ENCODE data around the gene PFDN6. TPM values are rescaled to one million over a fixed set of nuclear protein-coding genes. Genes with fewer than 3 reads are reported as not detected.
A peak's percentile ranks its signal among the peaks of the same experiment; 100 is the strongest.

The PFDN6 gene
- total and polyA plus RNA-seq, 9 of the 15 experiments (the other 6 are each of a cell fraction or from before 2014, with no cell fraction given) = 6.8 to 475 (median 216) TPM

GRCh38 chr6:33298773-33299236, 9.4 kb downstream of the PFDN6 start, which contains the start of gene RGL2 (continued):
- TF ChIP-seq ZBTB40 (IDR thresholded peaks at IDR 0.05) = no peak
- no peak for TF ChIP-seq ZBTB40 (CRISPR knock-in tag; IDR thresholded peaks at IDR 0.05)
- TF ChIP-seq HMGN3 (IDR thresholded peaks at IDR 0.05; ENCODE audit: borderline replicate concordance, extremely low read depth, insufficient read length, low read depth, low read length) = peak; percentile 44
- peak; percentile 71 for TF ChIP-seq PRDM10 (IDR thresholded peaks at IDR 0.05; ENCODE audit: partially characterized antibody)
- TF ChIP-seq, protein P1, sequence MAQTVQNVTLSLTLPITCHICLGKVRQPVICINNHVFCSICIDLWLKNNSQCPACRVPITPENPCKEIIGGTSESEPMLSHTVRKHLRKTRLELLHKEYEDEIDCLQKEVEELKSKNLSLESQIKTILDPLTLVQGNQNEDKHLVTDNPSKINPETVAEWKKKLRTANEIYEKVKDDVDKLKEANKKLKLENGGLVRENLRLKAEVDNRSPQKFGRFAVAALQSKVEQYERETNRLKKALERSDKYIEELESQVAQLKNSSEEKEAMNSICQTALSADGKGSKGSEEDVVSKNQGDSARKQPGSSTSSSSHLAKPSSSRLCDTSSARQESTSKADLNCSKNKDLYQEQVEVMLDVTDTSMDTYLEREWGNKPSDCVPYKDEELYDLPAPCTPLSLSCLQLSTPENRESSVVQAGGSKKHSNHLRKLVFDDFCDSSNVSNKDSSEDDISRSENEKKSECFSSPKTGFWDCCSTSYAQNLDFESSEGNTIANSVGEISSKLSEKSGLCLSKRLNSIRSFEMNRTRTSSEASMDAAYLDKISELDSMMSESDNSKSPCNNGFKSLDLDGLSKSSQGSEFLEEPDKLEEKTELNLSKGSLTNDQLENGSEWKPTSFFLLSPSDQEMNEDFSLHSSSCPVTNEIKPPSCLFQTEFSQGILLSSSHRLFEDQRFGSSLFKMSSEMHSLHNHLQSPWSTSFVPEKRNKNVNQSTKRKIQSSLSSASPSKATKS (CRISPR knock-in tag; IDR thresholded peaks at IDR 0.05) = no peak
- TF ChIP-seq KDM2B (CRISPR knock-in tag; IDR thresholded peaks at IDR 0.05) = 0 out of 2 replicates have a peak, but pooled peaks have one; percentile 31
- no peak for TF ChIP-seq KDM5B (IDR thresholded peaks at IDR 0.05; ENCODE audit: insufficient replicate concordance, low read depth, low read length)
- no peak for TF ChIP-seq RAD21 (CRISPR knock-in tag; conservative IDR thresholded peaks at IDR 0.05 in 1 of 2, IDR thresholded peaks at IDR 0.05 in 1 of 2)
- no peak for TF ChIP-seq RBBP5 (IDR thresholded peaks at IDR 0.05; ENCODE audit: borderline replicate concordance, insufficient read depth, low read length, poor library complexity, severe bottlenecking)
- TF ChIP-seq ESRRA (IDR thresholded peaks at IDR 0.05; ENCODE audit: borderline replicate concordance, low read depth) = 0 out of 2 replicates have a peak, but pooled peaks have one; percentile 10
- TF ChIP-seq FOXA1 (IDR thresholded peaks at IDR 0.05; ENCODE audit: borderline replicate concordance) = no peak
- no peak for TF ChIP-seq MTA3 (IDR thresholded peaks at IDR 0.05; ENCODE audit: borderline replicate concordance)

Measured in K562 (cell line).